Measurements from ENCODE around the gene SNRPF.

DNA sequence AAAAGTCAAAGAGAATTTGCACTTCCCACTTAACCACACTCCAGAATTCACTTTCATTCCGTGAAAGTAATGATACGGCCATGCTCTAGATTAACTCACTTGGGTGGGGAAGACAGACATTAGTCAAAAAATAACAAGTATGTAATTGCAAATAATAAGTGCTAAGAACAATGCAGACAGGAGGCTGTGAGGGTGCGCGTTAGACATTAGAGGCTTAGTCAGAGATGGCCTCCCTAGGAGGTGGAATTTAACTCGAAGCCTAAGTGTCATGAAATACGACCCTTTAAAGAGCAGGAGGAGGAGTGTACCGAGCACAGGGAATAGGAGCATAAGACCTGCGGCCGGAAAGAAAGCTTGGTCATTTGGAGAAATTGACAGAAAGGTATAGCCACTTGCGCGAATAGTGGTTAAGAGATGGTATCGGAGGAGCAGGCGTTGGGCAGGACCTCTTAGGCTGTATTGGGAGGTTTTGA, 628 bp downstream of the SNRPF start:
- TF ChIP-seq EZH2 (IDR thresholded peaks at IDR 0.05) (no peak), POLR2AphosphoS5 (IDR thresholded peaks at IDR 0.05; ENCODE audit: borderline replicate concordance, low read depth, low read length) (no peak), FOXP2 (optimal IDR thresholded peaks at IDR 0.05; ENCODE audit: control extremely low read depth, extremely low read length, insufficient read depth) (no peak)
